PFSK-1 (cell line): ENCODE measurements around the gene CNTNAP5.

ENCODE experiments used
- POLR2AphosphoS5 ChIP-seq: IDR thresholded peaks from 2 replicates; pipeline ENCODE4 v1.6.1; 2012; ENCODE audit warnings: low read depth, mild to moderate bottlenecking, control low read depth, low read length, moderate library complexity
- TAF1 ChIP-seq: IDR thresholded peaks from 2 replicates; pipeline ENCODE4 v1.6.1; 2012; ENCODE audit warnings: low read length, control low read depth, borderline replicate concordance; ENCODE audit not compliant: insufficient read depth

DNA sequence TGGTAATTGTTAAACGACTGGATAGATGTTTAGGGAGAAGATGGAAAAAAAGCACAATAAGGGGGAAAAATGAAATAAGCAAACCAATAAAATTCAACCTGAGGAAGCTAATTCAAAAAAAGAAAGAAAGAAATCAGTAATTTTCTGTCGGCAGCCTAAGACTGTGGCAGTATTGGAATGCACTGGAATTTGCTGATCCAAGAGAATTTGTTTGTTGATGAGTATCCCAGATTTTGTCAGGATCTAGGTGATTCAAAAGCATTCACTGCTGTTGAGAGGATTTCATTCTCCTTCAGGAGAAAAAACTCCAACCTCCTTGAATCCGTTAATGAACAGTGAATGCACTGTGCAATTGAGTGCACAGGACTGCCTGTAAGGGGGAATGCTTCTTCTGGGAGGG, 546.7 kb downstream of the CNTNAP5 start:
- TF ChIP-seq POLR2AphosphoS5, result no peak
- no peak for TF ChIP-seq TAF1
